HG03571 (cell line): ENCODE results near the gene MALT1.

ENCODE experiments used
- ATAC-seq: cut with Tn5 transposase; IDR thresholded peaks from one replicate; pipeline ENCODE4 v1.9.1; 2021; ENCODE audit not compliant: unreplicated experiment

MALT1 gene

DNA sequence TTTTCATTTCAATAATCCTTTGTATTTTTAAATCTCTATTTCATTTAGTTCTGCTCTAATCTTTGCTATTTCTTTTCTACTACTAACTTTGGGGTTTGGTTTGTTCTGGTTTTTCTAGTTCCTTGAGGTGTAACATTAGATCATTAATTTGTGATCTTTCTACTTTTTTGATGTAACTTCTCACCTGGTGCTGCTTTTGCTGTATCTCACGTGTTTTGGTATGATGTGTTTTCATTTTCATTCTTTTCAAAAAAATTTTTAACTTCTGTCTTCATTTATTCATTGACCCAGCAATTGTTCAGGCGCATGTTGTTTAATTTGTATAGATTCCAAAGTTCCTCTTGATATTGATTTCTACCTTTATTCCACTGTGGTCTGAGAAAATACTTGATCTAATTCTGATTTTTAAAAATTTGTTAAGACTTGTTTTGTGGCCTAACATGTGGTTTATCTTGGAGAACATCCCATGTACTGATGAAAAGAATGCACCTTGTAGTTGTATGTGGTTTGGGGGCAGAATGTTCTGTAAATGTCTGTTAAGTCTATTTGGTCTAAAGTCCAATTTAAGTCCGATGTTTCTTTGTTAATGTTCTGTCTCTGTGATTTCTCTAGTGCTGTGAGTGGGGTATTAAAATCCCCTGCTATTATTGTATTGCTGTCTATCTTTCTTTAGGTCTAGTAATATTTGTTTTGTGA, 17.3 kb upstream of the MALT1 start:
- no peak for ATAC-seq

DNA sequence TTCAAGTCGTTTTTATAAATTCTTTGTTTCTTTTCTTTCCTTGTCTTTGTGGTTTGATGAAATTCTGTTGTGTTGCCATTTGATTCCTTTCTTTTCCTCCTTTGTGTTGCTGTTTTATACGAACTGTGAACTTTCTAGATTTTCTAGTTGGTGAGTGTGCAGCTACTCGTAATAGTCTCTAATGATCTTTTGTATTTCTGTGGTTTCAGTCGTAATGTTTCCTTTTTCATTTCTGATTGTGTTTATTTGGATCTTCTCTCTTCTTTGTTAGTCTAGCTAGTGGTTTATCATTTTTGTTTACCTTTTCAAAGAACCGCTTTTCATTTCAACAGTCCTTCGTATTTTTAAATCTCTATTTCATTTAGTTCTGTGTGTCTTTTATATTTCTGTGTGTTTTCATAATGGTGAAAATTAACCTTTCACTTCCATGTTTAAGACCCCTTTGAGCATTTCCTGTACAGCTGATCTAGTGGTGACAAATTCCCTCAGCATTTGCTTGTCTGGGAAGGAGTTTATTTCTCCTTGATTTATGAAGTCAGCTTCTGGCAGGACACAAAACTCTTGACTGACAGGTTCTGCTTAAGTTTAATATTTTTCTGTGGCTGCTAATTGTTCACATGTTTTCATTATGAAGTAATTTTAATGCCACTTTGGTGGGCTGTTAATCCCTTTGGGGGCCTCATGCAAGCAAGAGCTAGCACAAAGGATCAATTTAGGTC, 16.2 kb upstream of the MALT1 start:
- no peak for ATAC-seq

DNA sequence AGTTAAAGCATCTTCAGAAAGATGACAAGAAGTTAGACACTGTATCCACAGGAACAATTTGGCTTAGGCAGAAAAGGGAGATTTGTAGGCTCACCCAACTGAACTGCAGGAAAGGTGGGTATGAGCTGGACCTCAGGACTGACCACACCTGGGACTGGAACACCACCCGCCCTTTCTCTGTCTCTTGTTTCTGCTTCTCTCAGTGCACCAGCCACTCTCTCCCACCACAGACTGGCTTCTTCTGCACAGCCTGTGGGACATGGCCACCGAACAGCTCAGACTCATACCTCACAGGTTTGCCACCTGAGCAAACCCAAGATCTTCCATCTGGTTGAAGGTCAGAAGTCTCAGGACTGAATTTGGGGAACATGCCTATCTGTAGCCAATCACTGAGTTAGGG, 14.2 kb upstream of the MALT1 start:
- ATAC-seq, result no peak

DNA sequence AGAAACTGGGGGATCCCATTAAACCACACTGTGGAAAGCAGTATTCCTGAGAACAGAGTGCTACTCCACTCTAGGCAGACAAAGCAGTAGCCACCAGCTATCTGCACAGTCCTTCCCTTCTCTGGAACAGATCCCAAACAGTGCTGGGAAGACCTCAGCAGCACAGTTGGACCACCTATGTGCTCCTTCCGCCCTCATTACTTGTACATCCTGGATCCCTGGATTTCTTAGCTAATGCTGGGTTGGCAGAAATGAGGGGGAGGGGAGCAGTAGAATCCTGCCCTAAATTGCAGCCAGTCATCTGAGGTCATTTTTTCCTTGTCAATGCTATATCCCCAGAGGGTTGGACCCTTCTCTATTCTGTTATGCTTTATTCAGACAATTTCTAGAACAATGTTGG, 13.8 kb upstream of the MALT1 start:
- ATAC-seq, result no peak

DNA sequence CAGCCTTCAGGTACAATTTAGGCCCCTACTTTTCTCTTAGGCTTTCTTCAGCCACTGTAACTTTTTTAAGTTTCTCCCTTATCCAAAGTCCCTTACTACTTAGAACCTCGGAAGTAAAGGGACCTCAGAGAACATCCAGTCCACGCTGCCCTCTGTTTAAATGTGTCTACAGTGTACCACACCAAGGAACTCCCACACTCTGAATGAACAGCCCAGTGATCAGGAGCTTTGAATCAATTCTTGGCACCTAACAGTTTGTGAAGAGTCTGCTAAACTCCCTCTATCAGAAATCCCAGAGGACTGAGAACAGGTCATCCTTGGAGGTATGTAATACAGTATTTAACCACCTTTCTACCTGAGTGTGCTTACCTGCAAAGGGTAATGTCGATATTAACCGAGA, 11.6 kb upstream of the MALT1 start:
- no peak for ATAC-seq

DNA sequence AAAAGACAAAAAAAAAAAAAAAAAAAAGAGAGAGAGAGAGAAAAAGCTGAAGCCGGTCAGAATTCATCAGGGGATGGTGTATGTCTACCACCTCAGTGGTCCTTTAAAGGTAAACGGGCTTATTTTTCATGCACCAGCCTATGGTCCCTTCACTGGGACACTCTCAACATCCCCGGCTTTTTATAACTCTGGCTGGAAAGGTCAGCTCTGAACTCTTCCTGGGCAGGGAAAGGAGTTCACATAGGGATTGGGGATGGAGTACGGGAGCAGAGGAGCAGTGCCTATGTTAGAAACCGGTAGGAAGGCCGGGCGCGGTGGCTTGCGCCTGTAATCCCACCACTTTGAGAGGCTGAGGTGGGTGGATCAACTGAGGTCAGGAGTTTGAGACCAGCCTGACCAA, 10.3 kb upstream of the MALT1 start:
- ATAC-seq, result no peak

DNA sequence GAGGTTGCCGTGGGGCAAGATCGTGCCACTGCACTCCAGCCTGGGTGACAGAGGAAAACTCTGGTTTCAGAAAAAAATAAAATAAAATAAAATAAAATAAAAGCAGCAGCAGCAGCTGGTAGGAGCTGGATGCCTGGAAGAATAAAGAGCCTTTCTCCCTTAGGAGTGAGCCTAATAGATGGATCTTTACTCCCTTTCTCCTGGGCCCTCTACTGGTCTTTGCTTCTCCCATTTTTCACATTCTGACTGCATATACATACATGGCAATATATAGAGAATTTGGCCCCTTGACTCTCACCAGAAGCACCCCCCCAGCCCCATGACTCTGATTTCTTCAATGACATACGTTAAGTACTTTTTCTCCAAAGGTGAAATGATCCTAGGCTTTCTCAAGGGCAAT, 9.8 kb upstream of the MALT1 start:
- ATAC-seq, result no peak

DNA sequence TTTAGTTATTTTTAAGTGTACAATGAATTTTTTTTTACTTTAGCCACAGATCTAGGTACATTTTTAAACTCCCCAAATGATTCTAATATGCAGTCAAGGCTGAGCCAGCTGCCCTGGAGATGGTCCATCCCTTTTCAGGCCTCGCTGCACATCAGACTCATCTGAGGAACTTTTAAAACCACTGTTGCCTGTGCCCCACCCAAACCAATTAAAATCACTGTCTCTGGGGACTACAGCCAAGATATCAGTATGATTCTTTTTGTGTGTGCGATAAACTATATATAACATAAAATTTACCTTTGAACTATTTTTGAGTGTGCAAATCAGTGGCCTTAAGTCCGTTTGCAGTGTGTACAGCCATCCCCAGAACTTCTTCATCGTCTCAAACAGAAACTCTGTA, 9.1 kb upstream of the MALT1 start:
- no peak for ATAC-seq

DNA sequence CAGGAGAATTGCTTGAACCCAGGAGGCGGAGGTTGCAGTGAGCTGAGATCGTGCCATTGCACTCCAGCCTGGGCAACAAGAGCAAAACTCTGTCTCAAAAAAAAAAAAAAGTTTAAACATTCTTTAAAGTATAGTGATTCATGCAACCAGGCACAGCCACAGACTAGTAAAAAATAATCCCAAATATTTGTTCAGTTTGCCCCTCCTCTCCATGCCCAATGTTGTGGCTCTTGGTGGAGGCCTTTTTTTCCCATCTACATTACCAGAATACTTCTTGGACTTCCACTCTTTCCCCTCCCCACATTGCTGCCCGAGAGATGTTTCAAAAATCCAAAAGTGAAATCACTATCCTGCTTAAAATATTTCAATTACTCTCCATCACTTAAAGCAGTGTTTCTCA, 5.1 kb upstream of the MALT1 start:
- no peak for ATAC-seq

DNA sequence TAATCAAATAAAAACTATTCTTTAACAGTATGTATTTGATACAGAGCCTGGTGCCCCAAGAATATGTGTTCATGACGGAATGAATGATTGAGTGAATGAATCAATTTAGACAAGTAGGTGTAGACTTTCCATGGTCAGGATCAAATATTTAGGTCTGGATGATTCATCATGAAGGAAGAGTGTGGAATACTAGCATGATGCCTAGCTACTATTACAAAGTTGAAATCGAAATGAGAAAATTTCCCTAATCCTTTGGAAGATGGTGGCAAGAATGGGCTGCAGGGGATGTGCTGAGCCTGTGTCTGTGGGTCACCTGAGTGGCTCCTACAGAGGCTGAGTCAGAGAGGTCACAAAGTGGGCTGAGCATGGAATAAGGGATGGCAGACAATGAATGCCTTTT, 3.1 kb upstream of the MALT1 start:
- ATAC-seq, result no peak

DNA sequence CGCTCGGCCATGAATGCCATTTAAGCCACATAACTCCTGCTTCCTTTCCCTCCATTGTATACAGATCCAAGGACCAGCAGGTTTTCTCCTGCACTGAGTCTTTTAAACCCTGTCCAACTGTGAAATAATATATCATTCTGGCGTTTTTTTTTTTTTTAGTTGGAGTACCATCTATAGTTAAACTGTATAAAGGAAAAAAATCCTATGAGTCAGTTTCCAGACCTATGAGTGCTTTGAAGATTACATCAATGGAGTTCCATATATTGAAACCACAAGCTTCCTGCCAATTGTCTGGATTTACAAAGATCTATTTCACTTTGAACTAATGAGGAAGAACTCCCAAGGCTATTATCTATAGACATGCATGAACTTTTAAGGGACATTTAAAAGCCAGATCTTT, 2.4 kb upstream of the MALT1 start:
- no peak for ATAC-seq

DNA sequence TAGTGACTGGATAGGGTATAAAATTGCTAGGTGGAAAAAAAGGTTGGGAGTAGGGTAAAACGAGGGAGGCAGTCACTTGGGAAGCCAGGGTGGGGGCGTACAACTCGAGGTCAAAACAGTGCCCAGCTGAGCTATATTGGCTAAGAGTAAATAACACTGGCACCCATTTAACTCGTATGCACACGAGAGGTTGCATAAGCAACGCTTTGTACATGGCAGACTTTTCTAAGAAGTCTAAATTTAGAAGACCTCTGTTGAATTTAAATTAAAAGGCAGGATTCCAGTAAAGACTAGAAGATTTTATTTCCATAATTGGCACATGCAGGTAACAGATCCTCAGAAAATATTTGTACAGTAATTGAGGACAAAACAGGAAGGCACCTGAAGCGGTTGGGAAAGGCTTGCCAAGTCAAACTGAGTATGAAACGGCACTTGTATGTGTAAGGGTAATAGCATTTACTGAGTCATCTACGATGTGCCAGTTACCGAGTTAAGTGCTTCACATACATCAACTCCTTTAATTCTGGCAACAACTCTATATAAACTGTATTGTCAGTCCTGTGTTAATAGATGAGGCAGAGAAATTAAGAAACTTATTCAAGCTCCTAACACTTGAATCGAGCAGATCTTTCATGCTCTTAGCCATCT, 1.4 kb upstream of the MALT1 start:
- ATAC-seq, result no peak

DNA sequence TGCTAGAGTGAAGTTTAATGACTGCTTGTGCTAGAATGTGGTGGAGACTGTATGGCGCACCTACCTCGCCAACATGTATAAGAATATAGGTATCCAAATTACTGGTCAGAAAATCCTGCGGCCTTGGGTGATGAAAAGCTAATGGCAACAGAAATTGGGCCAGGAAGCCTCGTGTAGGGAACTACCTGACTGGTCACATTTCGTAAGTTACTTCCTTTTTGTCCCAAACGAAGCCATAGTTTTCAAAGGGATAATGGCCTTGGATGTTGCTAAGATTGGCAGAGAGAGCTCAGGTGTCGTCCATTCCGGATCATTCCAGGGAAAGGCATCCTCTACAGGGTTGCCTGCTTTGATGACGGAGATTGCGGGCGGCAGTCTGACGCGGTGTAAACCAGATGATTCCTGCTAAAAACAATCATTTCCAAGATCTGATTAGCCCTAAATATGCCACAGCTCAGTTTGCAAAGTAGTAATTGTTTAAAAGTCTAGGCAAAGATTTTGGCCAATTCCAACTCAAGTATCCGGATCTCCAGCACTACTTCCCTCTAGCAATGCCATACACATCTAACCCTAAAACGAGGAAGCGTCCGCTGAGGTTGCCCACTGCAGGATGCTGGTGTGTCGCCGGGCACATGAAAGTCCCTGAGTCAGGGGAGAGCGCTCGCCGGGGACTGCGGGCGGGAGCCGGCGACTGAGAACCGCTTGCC, 708 bp upstream of the MALT1 start:
- no peak for ATAC-seq

DNA sequence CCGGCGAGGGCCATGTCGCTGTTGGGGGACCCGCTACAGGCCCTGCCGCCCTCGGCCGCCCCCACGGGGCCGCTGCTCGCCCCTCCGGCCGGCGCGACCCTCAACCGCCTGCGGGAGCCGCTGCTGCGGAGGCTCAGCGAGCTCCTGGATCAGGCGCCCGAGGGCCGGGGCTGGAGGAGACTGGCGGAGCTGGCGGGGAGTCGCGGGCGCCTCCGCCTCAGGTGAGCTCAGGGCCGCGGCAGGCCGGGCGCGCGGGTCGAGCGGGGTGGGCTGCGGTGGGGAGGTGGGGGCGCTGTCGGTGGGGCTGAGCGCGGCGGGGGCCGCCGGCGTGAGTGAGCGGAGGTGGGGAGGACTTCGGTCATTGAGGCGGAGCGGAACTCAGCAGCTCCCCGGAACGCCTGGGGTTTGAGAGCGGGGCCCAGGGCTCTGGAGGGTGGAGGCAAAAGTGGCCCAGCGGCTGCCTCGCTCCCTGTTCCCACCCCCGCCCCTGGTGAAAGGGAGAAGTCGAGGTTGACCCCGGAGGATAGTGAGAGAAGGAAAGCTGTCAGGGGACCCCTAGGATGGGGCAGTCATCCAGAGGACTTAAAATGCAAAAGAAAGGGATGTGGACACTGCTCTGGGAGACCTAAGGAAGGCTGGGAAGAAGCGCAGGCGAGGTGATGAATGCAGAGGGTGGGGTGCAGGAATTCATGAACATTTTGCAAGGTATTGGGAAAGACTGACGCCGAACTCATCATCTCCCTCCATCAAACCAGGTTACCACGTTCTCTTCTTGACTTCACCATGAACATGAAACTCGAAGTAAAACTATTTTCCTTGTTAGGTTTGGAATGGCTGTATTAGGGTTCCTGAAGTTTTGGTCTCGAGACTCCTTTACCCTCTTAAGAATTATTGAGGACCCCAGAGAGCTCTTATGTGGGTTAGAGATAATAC, 633 bp downstream of the MALT1 start:
- ATAC-seq, result no peak

DNA sequence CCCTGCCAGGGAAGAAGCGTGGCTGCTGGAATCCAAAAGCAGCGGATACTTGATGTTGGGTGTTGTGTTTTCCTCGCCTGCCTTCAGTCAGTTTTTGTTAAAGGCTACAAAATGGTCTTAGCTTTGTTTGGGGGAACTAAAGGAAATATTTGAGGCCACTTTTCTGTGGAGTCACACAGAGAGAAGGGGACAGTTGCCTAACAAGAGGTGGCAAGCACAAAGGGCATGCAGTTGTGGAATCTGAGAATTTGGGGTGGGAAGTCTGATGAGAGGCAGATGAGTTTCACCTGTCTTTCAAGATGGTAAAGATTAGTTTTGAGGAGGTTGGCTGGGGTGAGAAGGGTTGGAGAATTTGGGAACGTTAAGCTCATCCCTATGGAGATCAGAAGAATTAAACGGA, 2.9 kb downstream of the MALT1 start:
- no peak for ATAC-seq

DNA sequence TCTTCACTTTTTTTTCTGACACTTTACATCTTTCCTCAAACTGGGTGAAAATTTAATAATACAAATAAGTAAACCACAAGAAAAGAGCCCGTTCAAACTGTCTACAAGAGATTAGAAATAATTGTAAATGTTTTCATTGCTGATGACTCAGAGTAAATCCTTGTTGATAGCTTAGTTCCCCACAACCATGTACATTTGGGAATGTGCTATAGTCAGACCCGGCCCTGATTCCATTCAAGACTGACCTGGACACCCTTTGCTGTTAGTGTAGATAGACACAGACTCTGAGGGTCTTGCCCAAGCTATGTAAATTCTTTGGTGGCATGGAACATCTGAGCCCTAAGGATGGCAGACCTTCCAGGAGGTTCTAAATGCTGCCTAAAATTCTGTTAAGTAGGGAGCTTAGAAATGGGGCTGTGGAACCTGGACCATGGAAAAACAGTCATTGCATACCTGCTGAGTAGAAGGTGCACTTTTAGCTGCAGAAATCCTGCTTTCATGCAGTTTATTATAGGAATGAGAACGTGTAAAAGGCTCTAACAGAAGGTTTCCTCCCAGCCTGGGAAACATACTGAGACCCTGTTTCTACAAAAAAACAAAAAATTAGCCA, 3.7 kb downstream of the MALT1 start:
- no peak for ATAC-seq

DNA sequence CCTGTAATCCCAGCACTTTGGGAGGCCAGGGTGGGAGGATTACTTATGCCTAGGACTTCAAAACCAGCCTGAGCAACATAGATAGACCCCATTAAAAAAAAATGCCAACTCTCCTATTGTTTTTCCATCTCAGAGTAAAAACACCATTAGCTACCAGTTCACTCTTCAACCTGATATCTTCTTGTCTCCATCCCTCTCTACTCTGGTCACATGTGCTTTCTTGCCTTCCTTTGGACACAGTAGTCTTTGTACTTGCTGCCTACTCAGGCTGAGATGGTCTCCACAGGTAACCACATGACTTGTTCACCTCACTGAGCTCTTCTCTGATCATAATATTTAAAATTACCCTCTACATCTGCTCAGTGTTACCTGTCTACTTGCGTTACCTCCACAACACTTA, 5.0 kb downstream of the MALT1 start:
- ATAC-seq, result no peak

DNA sequence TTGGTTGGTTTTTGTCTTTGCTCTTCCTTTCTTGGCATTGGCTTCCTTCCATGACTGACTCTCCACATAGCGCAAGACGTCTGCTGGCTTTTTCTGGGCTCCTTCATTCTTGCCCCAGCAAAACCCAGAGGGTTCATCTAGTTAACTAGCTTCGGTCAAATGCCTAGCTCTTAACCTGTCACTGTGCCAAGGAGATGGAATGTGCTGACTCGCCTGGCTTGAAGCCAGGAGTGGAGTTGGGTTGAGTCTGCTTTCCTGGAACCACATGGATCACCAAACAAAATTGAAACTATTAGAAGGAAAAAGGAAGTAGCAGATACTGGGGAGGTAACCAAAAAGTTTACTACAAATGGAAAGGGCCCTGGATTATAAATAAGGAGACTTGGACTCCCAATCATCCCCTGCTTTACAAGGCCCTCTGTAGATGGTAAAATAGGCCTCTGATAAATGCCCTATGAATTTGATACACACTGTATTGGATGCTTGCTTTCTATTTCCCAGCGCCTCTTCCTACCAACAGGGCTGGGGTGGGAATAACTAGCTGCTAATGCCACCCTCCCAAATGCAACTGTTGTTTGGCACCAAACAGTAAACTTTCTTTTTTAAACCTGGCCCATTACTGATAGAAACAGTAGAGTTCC, 11.3 kb downstream of the MALT1 start:
- no peak for ATAC-seq

DNA sequence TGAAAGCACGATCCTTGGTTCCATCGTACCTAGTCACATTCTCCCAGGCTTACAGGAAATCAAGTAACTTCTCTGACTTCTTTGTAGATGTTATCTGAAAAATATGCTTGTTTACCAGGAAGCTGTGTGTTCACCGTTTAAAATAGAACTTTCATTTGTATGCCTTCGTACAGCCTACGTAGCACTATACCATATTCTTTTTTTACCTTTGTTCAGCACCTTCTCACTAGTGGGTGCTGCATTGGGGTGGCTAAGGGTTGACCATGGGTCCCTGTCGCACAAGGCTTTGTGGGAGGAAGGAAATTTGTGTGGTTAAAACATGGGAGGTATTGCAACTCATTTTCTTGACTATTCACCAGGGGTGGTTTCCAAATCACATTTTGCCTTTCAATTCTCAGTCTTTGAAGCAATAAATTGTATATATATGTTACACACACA, 16.6 kb downstream of the MALT1 start:
- no peak for ATAC-seq

DNA sequence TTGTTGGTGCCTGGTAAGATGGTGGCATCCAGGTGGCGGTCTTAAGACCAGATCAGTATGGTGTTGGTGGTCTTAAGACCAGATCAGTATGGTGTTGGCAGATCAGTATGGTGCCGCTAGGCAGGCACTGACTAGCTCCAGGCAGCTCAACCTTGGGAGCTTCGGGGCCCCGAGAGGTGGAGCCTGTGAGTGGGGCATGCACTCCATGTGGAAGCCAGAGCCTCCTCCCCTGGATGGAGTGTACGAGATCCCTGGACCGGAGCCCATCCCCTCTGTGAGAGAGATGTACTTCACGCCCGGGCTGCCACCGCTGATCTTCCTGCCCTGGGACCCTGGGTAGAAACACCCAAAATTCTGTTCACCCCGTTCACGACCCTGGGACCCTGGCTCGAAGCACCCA, 19.0 kb downstream of the MALT1 start:
- no peak for ATAC-seq
